HEK293 (cell line): ENCODE measurements around the gene CTIF.

Source experiments
- CTCF ChIA-PET: fragments of 350-600 bp; formaldehyde crosslinking; extraction: SDS; loops from one replicate; lab custom pipeline; 2021; ENCODE audit warnings: antibody characterized with exemption; lab: Yijun Ruan, JAX
- POLR2A ChIA-PET: fragments of 300-600 bp; formaldehyde crosslinking; extraction: SDS; loops from one replicate; lab custom pipeline; 2020; ENCODE audit warnings: antibody characterized with exemption, inconsistent platforms; lab: Yijun Ruan, JAX
- H3K27ac ChIP-seq: fragments of 200-500 bp; sonication (Bioruptor generic); 2 replicates; pipeline ENCODE4 v1.5.1; 2014; ENCODE audit warnings: low read depth, low read length, control low read depth, inconsistent platforms; ENCODE audit errors: extremely low read depth
- H3K36me3 ChIP-seq, 2 experiments: fragments of 200-500 bp in 1 of 2; sonication (Bioruptor generic) in 1 of 2; 1 replicate in 1 of 2; 2 replicates in 1 of 2; pipeline ENCODE4 v1.5.1; 2014 to 2017; ENCODE audit warnings: inconsistent platforms in 2 of 2, low read length in 2 of 2; ENCODE audit not compliant: control insufficient read depth in 2 of 2, insufficient read depth in 1 of 2
- H3K4me1 ChIP-seq: fragments of 200-500 bp; sonication (Bioruptor generic); 2 replicates; pipeline ENCODE4 v1.5.1; 2014; ENCODE audit warnings: mild to moderate bottlenecking, low read length, inconsistent platforms; ENCODE audit not compliant: control insufficient read depth, insufficient read depth
- H3K4me3 ChIP-seq: 2 replicates; pipeline ENCODE4 v1.5.1; 2011; ENCODE audit warnings: low read depth, mild to moderate bottlenecking, control low read depth, low read length, moderate library complexity
- H3K9me3 ChIP-seq: fragments of 200-500 bp; sonication (Bioruptor generic); 2 replicates; pipeline ENCODE4 v1.5.1; 2014; ENCODE audit warnings: low read depth, low read length, inconsistent platforms; ENCODE audit not compliant: control insufficient read depth, insufficient read depth
- EGR2 ChIP-seq: fragments of 450-650 bp; formaldehyde crosslinking; IDR thresholded peaks from 2 replicates; pipeline ENCODE4 v1.5.1; 2016; ENCODE audit warnings: low read depth, missing biosample characterization, missing genetic modification characterization
- FEZF1 ChIP-seq: fragments of 450-650 bp; formaldehyde crosslinking; IDR thresholded peaks from 2 replicates; pipeline ENCODE4 v1.5.1; 2016; ENCODE audit warnings: missing biosample characterization, missing genetic modification characterization
- GLI2 ChIP-seq: fragments of 450-650 bp; formaldehyde crosslinking; IDR thresholded peaks from 2 replicates; pipeline ENCODE4; 2017; ENCODE audit warnings: missing biosample characterization, missing genetic modification characterization, low read depth, borderline replicate concordance
- GLIS2 ChIP-seq: fragments of 450-650 bp; formaldehyde crosslinking; IDR thresholded peaks from 2 replicates; pipeline ENCODE4 v1.5.1; 2016; ENCODE audit warnings: missing biosample characterization, missing genetic modification characterization
- KLF16 ChIP-seq: fragments of 450-650 bp; formaldehyde crosslinking; IDR thresholded peaks from 2 replicates; pipeline ENCODE4 v1.5.1; 2017; ENCODE audit warnings: missing biosample characterization, missing genetic modification characterization
- OVOL3 ChIP-seq: fragments of 450-650 bp; formaldehyde crosslinking; IDR thresholded peaks from 2 replicates; pipeline ENCODE4 v1.5.1; 2016; ENCODE audit warnings: missing biosample characterization, missing genetic modification characterization
- SETDB1 ChIP-seq: IDR thresholded peaks from one replicate; pipeline ENCODE4 v1.6.1; 2017; ENCODE audit warnings: mild to moderate bottlenecking, low read length, moderate library complexity, mixed read lengths; ENCODE audit not compliant: insufficient read length
- ZBTB17 ChIP-seq: fragments of 450-650 bp; formaldehyde crosslinking; IDR thresholded peaks from 2 replicates; pipeline ENCODE4 v1.5.1; 2016; ENCODE audit warnings: missing biosample characterization, missing genetic modification characterization
- ZNF138 ChIP-seq: fragments of 450-650 bp; formaldehyde crosslinking; IDR thresholded peaks from 2 replicates; pipeline ENCODE4 v1.5.1; 2016; ENCODE audit warnings: missing biosample characterization, missing genetic modification characterization, borderline replicate concordance
- ZNF211 ChIP-seq: fragments of 450-650 bp; formaldehyde crosslinking; IDR thresholded peaks from 2 replicates; pipeline ENCODE4 v1.5.1; 2016; ENCODE audit warnings: low read depth, missing biosample characterization, missing genetic modification characterization
- ZNF214 ChIP-seq: fragments of 450-650 bp; formaldehyde crosslinking; IDR thresholded peaks from 2 replicates; pipeline ENCODE4 v1.5.1; 2017; ENCODE audit warnings: missing biosample characterization, mild to moderate bottlenecking, missing genetic modification characterization, borderline replicate concordance
- ZNF223 ChIP-seq: fragments of 450-650 bp; formaldehyde crosslinking; IDR thresholded peaks from 2 replicates; pipeline ENCODE4 v1.5.1; 2016; ENCODE audit warnings: missing biosample characterization, missing genetic modification characterization
- ZNF274 ChIP-seq, 2 experiments: fragments of 200-500 bp in 1 of 2; fragments of 450-650 bp in 1 of 2; sonication (Bioruptor generic) in 1 of 2; formaldehyde crosslinking in 1 of 2; IDR thresholded peaks; 2 replicates each; pipeline versions ENCODE4 v1.5.1 to v1.6.1; 2014 to 2016; ENCODE audit warnings: borderline replicate concordance in 1 of 2, inconsistent platforms in 1 of 2, low read length in 1 of 2, missing biosample characterization in 1 of 2, missing genetic modification characterization in 1 of 2
- ZNF292 ChIP-seq: fragments of 450-650 bp; formaldehyde crosslinking; IDR thresholded peaks from 2 replicates; pipeline ENCODE4 v1.5.1; 2016; ENCODE audit warnings: low read depth, missing biosample characterization, missing genetic modification characterization, borderline replicate concordance
- ZNF335 ChIP-seq: fragments of 450-650 bp; formaldehyde crosslinking; conservative IDR thresholded peaks from 2 replicates; pipeline ENCODE4 v1.5.1; 2016; ENCODE audit warnings: missing biosample characterization, missing genetic modification characterization
- ZNF426 ChIP-seq: fragments of 450-650 bp; formaldehyde crosslinking; IDR thresholded peaks from 2 replicates; pipeline ENCODE4 v1.5.1; 2017; ENCODE audit warnings: missing biosample characterization, missing genetic modification characterization, mild to moderate bottlenecking, inconsistent platforms, moderate library complexity
- ZNF433 ChIP-seq: fragments of 450-650 bp; formaldehyde crosslinking; IDR thresholded peaks from 2 replicates; pipeline ENCODE4 v1.5.1; 2016; ENCODE audit warnings: missing biosample characterization, missing genetic modification characterization, low read depth
- ZNF514 ChIP-seq: fragments of 450-650 bp; formaldehyde crosslinking; IDR thresholded peaks from 2 replicates; pipeline ENCODE4 v1.5.1; 2016; ENCODE audit warnings: missing biosample characterization, missing genetic modification characterization
- ZNF670 ChIP-seq: fragments of 450-650 bp; formaldehyde crosslinking; IDR thresholded peaks from 2 replicates; pipeline ENCODE4 v1.5.1; 2016; ENCODE audit warnings: missing biosample characterization, missing genetic modification characterization, low read depth
- ZNF701 ChIP-seq: fragments of 450-650 bp; formaldehyde crosslinking; IDR thresholded peaks from 2 replicates; pipeline ENCODE4 v1.5.1; 2016; ENCODE audit warnings: missing biosample characterization, missing genetic modification characterization
- ZXDB ChIP-seq: fragments of 450-650 bp; formaldehyde crosslinking; IDR thresholded peaks from 2 replicates; pipeline ENCODE4 v1.5.1; 2016; ENCODE audit warnings: missing biosample characterization, missing genetic modification characterization
- TF ChIP-seq, protein P1 (sequence below): fragments of 450-650 bp; IDR thresholded peaks from 2 replicates; pipeline ENCODE4 v1.5.1; 2018; ENCODE audit warnings: missing biosample characterization, mild to moderate bottlenecking, missing genetic modification characterization
- TF ChIP-seq, protein P2 (sequence below): fragments of 450-650 bp; formaldehyde crosslinking; IDR thresholded peaks from 2 replicates; pipeline ENCODE4 v1.5.1; 2017; ENCODE audit warnings: missing biosample characterization, missing genetic modification characterization
- TF ChIP-seq, protein P3 (sequence below): fragments of 450-650 bp; formaldehyde crosslinking; IDR thresholded peaks from 2 replicates; pipeline ENCODE4 v1.5.1; 2016; ENCODE audit warnings: missing biosample characterization, missing genetic modification characterization
- TF ChIP-seq, protein P4 (sequence below): fragments of 450-650 bp; formaldehyde crosslinking; IDR thresholded peaks from 2 replicates; pipeline ENCODE4 v1.5.1; 2016; ENCODE audit warnings: missing biosample characterization, missing genetic modification characterization

Gene CTIF

DNA sequence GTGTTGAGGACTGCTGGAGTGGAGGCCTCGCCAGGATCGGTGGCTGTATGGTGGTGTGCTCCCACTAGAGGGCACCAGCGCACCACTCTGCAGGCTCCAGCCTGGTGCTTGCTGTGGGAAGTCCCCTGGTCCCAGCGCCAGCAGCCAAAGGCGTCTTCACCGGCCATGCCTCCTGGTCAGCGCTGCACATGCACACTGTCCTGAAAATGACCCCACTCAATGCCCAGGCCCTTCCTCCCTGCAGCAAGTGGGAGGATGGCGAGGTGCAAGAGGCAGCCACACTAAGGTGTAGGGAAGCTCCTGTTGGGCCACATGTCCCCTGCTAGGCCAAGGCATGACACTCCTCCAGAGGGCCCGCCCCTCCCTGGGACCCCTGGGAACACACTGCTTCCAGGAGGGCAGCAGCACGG, 136.5 kb downstream of the CTIF start (continued):
- TF ChIP-seq ZNF335 (tag by site-specific recombination) (peak; percentile 46), ZNF138 (tag by site-specific recombination) (no peak), ZBTB17 (tag by site-specific recombination) (peak; percentile 46; the same call in 1 of the 2 replicates), GLI2 (tag by site-specific recombination) (no peak), OVOL3 (no peak), ZNF211 (tag by site-specific recombination) (no peak), ZXDB (peak; percentile 49; the same call in 1 of the 2 replicates), ZNF274 (IDR thresholded peaks at IDR 0.05; ENCODE audit: low read length) (no peak), ZNF274 (tag by site-specific recombination; IDR thresholded peaks at IDR 0.05; ENCODE audit: borderline replicate concordance) (no peak), SETDB1 (no peak), ZNF223 (tag by site-specific recombination) (no peak), ZNF701 (tag by site-specific recombination) (no peak), ZNF426 (no peak), ZNF433 (tag by site-specific recombination) (no peak), KLF16 (tag by site-specific recombination) (peak; percentile 26; the same call in 1 of the 2 replicates), ZNF670 (tag by site-specific recombination) (no peak), EGR2 (tag by site-specific recombination) (no peak), ZNF214 (tag by site-specific recombination) (no peak)
- TF ChIP-seq, protein P1, sequence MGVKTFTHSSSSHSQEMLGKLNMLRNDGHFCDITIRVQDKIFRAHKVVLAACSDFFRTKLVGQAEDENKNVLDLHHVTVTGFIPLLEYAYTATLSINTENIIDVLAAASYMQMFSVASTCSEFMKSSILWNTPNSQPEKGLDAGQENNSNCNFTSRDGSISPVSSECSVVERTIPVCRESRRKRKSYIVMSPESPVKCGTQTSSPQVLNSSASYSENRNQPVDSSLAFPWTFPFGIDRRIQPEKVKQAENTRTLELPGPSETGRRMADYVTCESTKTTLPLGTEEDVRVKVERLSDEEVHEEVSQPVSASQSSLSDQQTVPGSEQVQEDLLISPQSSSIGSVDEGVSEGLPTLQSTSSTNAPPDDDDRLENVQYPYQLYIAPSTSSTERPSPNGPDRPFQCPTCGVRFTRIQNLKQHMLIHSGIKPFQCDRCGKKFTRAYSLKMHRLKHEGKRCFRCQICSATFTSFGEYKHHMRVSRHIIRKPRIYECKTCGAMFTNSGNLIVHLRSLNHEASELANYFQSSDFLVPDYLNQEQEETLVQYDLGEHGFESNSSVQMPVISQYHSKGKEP (tag by site-specific recombination): no peak
- TF ChIP-seq, protein P2, sequence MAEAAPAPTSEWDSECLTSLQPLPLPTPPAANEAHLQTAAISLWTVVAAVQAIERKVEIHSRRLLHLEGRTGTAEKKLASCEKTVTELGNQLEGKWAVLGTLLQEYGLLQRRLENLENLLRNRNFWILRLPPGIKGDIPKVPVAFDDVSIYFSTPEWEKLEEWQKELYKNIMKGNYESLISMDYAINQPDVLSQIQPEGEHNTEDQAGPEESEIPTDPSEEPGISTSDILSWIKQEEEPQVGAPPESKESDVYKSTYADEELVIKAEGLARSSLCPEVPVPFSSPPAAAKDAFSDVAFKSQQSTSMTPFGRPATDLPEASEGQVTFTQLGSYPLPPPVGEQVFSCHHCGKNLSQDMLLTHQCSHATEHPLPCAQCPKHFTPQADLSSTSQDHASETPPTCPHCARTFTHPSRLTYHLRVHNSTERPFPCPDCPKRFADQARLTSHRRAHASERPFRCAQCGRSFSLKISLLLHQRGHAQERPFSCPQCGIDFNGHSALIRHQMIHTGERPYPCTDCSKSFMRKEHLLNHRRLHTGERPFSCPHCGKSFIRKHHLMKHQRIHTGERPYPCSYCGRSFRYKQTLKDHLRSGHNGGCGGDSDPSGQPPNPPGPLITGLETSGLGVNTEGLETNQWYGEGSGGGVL (tag by site-specific recombination): no peak

DNA sequence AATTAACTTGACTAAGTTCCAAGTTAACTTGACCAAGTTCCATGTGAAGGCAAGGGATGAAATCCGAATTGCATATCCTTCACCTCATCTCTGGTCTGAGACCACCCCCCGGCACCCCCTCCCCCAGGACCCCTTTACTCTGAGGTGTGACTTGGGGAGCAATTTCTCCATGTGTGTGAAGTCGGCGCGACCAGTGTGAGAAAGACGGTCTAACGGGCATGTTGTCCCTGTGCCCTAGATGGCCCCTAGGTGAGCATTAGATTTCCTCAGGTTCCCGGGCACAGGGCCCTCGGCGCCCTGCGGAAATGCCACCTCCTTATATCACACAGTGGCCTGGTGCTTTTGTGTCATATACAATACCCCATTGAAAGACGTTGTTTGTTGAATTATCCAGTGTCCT, 137.1 kb downstream of the CTIF start:
- ChIA-PET POLR2A (no interaction called here), CTCF (interaction anchor here (0.5 to 3.0 kb wide), 11 partner anchors 12 to 967 kb away, joined by 3 to 35 read pairs (median 3); no protein-coding TSS in a partner anchor)
- Histone ChIP-seq H3K9me3 (no peaks in the 10 kb centered on the region), H3K4me3 (no peak overlapping the region), H3K4me1 (no peaks in the 10 kb centered on the region), H3K36me3 (peaks cover 0 to 5% of the 10 kb centered on the region in 2 experiments; a peak in 2 of 3 replicates), H3K27ac (no peak overlapping the region)
- TF ChIP-seq, protein P3, sequence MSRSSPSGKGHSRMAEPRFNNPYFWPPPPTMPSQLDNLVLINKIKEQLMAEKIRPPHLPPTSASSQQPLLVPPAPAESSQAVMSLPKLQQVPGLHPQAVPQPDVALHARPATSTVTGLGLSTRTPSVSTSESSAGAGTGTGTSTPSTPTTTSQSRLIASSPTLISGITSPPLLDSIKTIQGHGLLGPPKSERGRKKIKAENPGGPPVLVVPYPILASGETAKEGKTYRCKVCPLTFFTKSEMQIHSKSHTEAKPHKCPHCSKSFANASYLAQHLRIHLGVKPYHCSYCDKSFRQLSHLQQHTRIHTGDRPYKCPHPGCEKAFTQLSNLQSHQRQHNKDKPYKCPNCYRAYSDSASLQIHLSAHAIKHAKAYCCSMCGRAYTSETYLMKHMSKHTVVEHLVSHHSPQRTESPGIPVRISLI (tag by site-specific recombination): no peak
- TF ChIP-seq ZNF514 (tag by site-specific recombination) (no peak), GLIS2 (tag by site-specific recombination) (no peak), ZNF292 (no peak), FEZF1 (tag by site-specific recombination) (no peak)
- TF ChIP-seq, protein P4, sequence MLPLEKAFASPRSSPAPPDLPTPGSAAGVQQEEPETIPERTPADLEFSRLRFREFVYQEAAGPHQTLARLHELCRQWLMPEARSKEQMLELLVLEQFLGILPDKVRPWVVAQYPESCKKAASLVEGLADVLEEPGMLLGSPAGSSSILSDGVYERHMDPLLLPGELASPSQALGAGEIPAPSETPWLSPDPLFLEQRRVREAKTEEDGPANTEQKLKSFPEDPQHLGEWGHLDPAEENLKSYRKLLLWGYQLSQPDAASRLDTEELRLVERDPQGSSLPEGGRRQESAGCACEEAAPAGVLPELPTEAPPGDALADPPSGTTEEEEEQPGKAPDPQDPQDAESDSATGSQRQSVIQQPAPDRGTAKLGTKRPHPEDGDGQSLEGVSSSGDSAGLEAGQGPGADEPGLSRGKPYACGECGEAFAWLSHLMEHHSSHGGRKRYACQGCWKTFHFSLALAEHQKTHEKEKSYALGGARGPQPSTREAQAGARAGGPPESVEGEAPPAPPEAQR (tag by site-specific recombination): no peak
